Measurements from ENCODE around the gene CRIM1. TPM values are rescaled to one million over a fixed set of nuclear protein-coding genes. Genes with fewer than 3 reads are reported as not detected.
"Not testable (repeated sequence)": the region's sequence is repeated elsewhere in the genome, so short reads cannot be mapped to it uniquely, and the experiment has no call there.

The CRIM1 gene, protein sequence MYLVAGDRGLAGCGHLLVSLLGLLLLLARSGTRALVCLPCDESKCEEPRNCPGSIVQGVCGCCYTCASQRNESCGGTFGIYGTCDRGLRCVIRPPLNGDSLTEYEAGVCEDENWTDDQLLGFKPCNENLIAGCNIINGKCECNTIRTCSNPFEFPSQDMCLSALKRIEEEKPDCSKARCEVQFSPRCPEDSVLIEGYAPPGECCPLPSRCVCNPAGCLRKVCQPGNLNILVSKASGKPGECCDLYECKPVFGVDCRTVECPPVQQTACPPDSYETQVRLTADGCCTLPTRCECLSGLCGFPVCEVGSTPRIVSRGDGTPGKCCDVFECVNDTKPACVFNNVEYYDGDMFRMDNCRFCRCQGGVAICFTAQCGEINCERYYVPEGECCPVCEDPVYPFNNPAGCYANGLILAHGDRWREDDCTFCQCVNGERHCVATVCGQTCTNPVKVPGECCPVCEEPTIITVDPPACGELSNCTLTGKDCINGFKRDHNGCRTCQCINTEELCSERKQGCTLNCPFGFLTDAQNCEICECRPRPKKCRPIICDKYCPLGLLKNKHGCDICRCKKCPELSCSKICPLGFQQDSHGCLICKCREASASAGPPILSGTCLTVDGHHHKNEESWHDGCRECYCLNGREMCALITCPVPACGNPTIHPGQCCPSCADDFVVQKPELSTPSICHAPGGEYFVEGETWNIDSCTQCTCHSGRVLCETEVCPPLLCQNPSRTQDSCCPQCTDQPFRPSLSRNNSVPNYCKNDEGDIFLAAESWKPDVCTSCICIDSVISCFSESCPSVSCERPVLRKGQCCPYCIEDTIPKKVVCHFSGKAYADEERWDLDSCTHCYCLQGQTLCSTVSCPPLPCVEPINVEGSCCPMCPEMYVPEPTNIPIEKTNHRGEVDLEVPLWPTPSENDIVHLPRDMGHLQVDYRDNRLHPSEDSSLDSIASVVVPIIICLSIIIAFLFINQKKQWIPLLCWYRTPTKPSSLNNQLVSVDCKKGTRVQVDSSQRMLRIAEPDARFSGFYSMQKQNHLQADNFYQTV
- 1 to 10 TPM; 3.1 to 3.3 TPM for total RNA-seq

DNA sequence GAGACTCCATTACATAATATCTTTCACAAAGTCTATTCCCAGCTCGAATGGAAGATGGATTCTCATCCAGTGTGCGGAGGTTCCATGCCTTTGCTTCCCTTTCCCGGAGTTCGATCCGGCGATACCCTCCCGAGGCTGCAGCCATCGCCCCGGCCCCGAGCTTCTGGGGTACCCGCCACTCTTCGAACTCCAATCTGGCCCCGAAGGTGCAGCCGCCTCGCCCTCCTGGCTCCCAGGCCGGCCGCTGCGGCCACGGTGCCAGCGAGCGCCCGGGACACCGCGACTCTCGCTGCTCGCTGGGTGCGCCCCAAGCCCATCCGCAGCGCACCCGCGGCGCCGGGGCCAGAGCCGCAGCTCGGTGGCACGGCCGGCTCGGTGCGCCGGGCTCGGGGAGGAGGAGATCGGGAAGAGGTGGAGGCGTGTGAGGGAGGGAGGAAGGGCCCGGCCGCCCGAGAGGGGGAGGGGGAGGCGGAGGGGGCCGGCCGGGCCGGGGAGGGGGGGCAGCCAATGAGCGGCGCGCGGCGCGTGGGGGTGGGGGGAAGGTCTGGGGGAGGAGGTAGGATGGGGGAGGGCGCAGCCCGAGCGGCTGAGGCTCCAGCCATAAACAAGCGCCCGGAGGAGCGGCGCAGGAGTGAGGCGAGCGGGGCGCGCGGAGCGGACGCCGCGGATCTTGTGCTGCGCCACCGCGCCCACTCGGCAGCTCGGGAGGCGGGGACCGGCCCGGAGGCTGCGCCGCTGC lies at the start of gene CRIM1:
TSS of gene CRIM1 (plus strand) at position 628 of the 739 bp plus-strand sequence. CDS start 515 bp downstream, outside the sequence.
- peaks cover 25% of the 10 kb centered on the region for H3K4me1 Mint-ChIP-seq (ENCODE audit: low read depth)
- CTCF ChIA-PET = no interaction called here
- H3K9me3 Mint-ChIP-seq = no peaks in the 10 kb centered on the region
- DNase-seq = peak; percentile 52
- intact Hi-C loops (cut with micrococcal nuclease) = loop anchor here (2.0 to 5.0 kb wide), 3 partner anchors 478 to 967 kb away; partner anchors contain the start of genes PRKD3 and STRN
- H3K27me3 Mint-ChIP-seq (ENCODE audit: low read depth) = peaks cover 34% of the 10 kb centered on the region
- no peak within 1 kb of the TSS for H3K27ac Mint-ChIP-seq
- H3K4me3 Mint-ChIP-seq = peak within 1 kb of the TSS; percentile 73
- H3K36me3 Mint-ChIP-seq (ENCODE audit: low read depth) = no peaks in the 10 kb centered on the region

DNA sequence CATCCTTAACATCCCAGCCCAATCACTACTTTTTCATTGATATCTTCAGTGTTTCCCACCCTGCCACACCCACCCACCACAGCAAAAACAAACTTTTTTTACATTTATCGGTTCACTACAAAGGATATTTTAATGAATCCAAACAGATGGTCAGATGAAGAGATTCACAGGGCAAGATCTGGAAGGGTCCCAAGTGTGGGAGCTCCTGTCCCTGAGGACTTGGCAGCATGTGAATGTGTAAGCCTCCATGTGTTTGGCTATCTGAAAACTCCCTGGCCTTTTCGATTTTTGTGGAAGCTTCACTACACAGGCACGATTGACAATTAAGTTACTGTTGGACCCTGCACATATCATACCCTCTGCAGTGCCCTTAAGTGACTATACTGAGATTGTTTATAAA lies 48.1 kb upstream of the CRIM1 start:
- intact Hi-C loops (cut with micrococcal nuclease) = no loop called here
- Mint-ChIP-seq H3K4me1 (ENCODE audit: low read depth) (peaks cover 23% of the 10 kb centered on the region), H3K9me3 (peaks cover 1% of the 10 kb centered on the region), H3K36me3 (ENCODE audit: low read depth) (no peaks in the 10 kb centered on the region), H3K27ac (no peak overlapping the region), H3K4me3 (no peak overlapping the region), H3K27me3 (ENCODE audit: low read depth) (peaks cover 3% of the 10 kb centered on the region)
- CTCF ChIA-PET = no interaction called here
- DNase-seq = no peak

DNA sequence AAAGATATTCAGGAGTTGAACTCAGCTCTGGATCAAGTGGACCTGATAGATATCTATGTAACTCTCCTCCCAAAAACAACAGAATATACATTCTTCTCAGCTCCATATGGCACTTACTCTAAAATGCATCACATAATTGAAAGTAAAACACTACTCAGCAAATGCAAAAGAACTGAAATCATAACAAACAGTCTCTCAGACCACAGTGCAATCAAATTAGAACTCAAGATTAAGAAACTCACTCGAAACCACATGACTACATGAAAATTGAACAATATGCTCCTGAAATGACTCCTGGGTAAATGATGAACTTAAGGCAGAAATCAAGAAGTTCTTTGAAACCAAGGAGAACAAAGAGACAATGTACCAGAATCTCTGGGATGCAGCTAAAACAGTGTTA lies 45.1 kb upstream of the CRIM1 start:
- not testable (repeated sequence) for DNase-seq; H3K4me3 Mint-ChIP-seq; H3K36me3 Mint-ChIP-seq (ENCODE audit: low read depth); H3K27ac Mint-ChIP-seq; H3K9me3 Mint-ChIP-seq; H3K27me3 Mint-ChIP-seq (ENCODE audit: low read depth)
- intact Hi-C loops (cut with micrococcal nuclease) = loop anchor here (1.0 to 2.0 kb wide), 3 partner anchors 26 to 64 kb away; no protein-coding TSS in a partner anchor
- CTCF ChIA-PET = interaction anchor here (1.2 kb wide), 1 partner anchor 24 kb away, joined by 4 read pairs; no protein-coding TSS in a partner anchor
- H3K4me1 Mint-ChIP-seq (ENCODE audit: low read depth) = peaks cover 23% of the 10 kb centered on the region

DNA sequence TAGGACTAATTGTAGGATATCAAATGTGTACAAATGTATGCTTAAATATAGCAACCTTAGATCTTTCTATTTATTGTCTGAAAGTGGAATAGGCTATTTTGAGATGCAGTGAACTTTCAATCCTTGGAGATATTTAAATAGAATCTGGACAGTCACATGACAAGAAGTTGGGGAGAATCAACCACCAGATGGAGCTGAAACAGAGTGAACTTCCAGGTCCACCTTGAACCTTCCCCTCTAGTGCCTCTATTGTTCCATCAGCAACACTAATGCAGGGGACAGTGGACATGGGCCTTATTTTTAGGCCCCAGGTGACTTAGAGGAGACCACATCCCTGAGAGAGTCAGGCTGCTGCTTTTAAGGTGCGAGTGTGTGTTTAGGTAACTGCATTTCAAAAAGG lies 37.0 kb upstream of the CRIM1 start:
- no peak overlapping the region for H3K4me3 Mint-ChIP-seq
- H3K27me3 Mint-ChIP-seq (ENCODE audit: low read depth) = peaks cover 10% of the 10 kb centered on the region
- no peaks in the 10 kb centered on the region for H3K4me1 Mint-ChIP-seq (ENCODE audit: low read depth)
- CTCF ChIA-PET = no interaction called here
- no peak for DNase-seq
- intact Hi-C loops (cut with micrococcal nuclease) = no loop called here
- H3K36me3 Mint-ChIP-seq (ENCODE audit: low read depth) = peaks cover 1% of the 10 kb centered on the region
- peaks cover 2% of the 10 kb centered on the region for H3K9me3 Mint-ChIP-seq
- H3K27ac Mint-ChIP-seq = no peak overlapping the region

DNA sequence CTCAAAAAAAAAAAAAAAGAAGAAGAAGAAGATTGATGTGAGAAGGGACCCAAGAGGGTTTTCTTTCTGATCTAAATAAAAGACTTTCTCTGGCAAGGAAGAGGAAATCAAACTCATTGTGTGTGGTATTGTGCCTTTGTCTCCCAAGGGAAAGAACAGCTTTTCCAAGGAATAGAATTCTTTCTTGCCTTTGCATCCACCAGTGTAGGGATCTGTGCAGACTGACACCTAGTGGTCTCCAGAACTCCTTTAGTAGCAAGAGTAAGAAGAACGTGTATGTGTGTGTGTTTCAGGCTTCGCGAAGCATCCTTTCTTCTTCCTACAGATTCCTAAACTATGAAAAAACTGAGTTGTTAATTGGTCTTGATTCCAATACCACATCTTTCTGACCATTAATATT lies 33.5 kb upstream of the CRIM1 start:
- H3K27me3 Mint-ChIP-seq (ENCODE audit: low read depth) = peaks cover 7% of the 10 kb centered on the region
- H3K9me3 Mint-ChIP-seq = no peaks in the 10 kb centered on the region
- H3K36me3 Mint-ChIP-seq (ENCODE audit: low read depth) = no peaks in the 10 kb centered on the region
- no peak overlapping the region for H3K4me3 Mint-ChIP-seq
- no peak overlapping the region for H3K27ac Mint-ChIP-seq
- intact Hi-C loops (cut with micrococcal nuclease) = loop anchor here (1.0 kb wide), 1 partner anchor 349 kb away; no protein-coding TSS in a partner anchor
- DNase-seq = no peak
- no peaks in the 10 kb centered on the region for H3K4me1 Mint-ChIP-seq (ENCODE audit: low read depth)
- CTCF ChIA-PET = interaction anchor here (0.6 to 0.8 kb wide), 5 partner anchors 46 to 687 kb away, joined by 3 to 4 read pairs (median 3); no protein-coding TSS in a partner anchor

DNA sequence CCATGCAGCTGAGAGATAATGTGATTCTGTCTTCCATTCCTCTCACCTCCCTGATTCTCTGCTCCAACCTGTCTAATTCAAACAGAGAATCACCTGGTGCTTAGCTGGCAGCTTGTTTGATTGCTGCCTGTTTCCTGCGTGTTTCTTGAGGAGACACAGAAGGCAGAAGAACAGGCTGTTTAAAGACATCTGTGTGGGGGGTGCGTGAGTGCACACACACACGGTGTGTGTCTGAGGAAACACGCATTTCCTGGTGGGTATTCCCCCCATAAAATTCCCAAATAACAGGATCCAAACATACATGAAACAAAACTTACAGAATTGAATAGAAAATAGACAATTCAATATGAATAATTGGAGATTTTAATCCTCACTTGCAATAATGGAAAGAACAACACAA lies 29.3 kb upstream of the CRIM1 start:
- CTCF ChIA-PET = interaction anchor here (0.7 kb wide), 1 partner anchor 1157 kb away, joined by 3 read pairs; no protein-coding TSS in a partner anchor
- no peak overlapping the region for H3K4me3 Mint-ChIP-seq
- no peak overlapping the region for H3K27ac Mint-ChIP-seq
- H3K36me3 Mint-ChIP-seq (ENCODE audit: low read depth) = no peaks in the 10 kb centered on the region
- DNase-seq = no peak
- no peaks in the 10 kb centered on the region for H3K9me3 Mint-ChIP-seq
- no peaks in the 10 kb centered on the region for H3K4me1 Mint-ChIP-seq (ENCODE audit: low read depth)
- intact Hi-C loops (cut with micrococcal nuclease) = no loop called here
- peaks cover 5% of the 10 kb centered on the region for H3K27me3 Mint-ChIP-seq (ENCODE audit: low read depth)

DNA sequence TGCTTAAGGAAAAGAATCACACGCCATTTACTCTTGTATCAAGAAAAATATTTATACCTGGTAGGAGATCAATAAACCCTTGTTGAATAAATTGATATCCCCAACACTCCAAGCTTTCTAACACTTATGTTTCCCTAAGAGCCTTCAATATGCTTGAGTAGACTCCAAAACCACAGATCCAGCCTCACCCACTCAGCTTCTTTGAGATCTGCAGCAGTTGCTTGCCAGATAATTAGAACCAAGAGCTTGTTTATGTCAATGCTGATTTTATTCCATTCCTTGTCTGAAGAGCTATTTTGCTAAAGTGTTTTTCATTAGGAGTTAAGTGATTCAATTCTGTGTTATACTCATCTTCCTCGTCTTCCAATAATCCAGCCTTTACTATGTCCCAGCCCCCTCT lies 26.3 kb upstream of the CRIM1 start:
- intact Hi-C loops (cut with micrococcal nuclease) = no loop called here
- no peak for DNase-seq
- Mint-ChIP-seq H3K27ac (no peak overlapping the region), H3K36me3 (ENCODE audit: low read depth) (no peaks in the 10 kb centered on the region), H3K4me3 (no peak overlapping the region), H3K27me3 (ENCODE audit: low read depth) (no peaks in the 10 kb centered on the region), H3K9me3 (no peaks in the 10 kb centered on the region), H3K4me1 (ENCODE audit: low read depth) (peaks cover 2% of the 10 kb centered on the region)
- CTCF ChIA-PET = no interaction called here

DNA sequence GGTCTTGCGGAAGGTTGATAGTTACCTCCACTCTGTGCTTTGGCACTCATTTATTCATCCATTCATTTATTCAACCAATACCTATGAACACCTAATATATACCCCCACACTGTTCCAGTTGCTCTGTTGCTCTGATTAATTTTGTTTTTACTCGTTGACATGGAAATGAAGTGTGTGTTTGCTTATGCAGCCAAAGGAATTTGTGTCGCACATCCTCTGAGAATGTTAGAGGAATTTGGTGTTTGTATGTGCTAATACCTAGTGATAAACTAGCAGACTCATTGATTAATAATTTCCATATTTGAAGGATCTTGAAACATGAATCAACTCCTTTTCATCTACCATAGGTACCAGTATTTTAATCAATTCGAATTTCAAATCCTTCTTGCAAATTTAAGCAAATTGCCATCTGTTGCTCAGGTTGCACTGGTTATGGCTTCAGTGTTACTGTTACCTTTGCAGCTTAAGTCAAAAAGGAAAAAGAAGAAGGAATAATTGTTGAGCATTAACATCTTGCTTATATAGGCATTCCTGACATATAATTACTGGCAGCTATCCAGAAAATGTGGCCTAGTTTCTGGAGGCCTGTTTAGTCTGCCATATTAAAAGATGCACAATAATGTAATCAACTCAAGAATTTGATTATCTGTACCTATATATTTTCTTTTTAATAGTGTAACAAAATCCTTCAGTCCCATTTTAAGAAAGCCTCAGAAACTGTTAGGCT lies 25.7 kb upstream of the CRIM1 start:
- H3K4me3 Mint-ChIP-seq = no peak overlapping the region
- no peak overlapping the region for H3K27ac Mint-ChIP-seq
- no peaks in the 10 kb centered on the region for H3K9me3 Mint-ChIP-seq
- intact Hi-C loops (cut with micrococcal nuclease) = loop anchor here (5.0 kb wide), 1 partner anchor 458 kb away; no protein-coding TSS in a partner anchor
- no peaks in the 10 kb centered on the region for H3K27me3 Mint-ChIP-seq (ENCODE audit: low read depth)
- no peaks in the 10 kb centered on the region for H3K36me3 Mint-ChIP-seq (ENCODE audit: low read depth)
- peaks cover 2% of the 10 kb centered on the region for H3K4me1 Mint-ChIP-seq (ENCODE audit: low read depth)
- no peak for DNase-seq
- CTCF ChIA-PET = no interaction called here

DNA sequence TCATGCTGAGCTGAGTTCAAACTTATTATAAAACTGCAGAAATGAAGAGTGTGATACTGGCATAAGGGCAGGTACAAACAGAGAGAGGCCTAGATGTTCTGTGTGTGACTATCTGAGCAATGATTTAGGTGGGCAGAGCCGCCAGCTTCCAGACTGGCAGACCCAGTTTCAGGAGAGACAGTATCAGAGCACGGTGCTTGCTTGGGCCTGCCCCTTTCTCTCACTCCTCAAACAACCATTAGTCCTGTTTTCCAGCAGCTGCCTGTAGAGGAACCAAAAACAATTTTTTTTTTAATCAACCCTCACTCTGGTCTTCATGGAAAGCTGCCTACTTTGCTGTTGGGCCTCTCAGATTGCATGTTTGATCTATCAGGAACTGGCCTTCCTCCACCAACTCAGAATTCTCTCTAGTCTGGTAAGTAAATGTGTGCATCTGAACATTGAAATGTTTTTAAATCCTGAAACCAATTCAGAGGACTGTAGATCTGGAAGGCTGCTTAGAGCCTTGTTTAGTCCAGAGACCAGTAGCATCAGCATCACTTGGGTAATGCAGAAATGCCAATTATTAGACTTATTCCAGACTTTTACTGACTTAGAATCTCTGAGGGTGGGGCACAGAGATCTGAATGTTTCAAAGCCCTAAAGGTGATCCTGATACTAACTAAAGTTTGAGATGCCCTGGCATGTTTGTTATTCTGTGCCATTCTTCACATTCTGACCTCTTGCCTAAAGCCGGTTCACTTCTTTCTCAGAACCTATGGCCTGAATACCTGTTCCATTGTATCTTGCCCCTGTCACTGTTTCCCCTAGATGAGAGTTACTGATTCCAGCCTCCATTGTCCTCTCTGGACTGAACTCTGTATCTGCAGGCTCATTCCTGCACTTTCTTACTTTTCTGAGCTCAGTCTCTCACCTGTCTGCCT lies 24.8 kb upstream of the CRIM1 start:
- Mint-ChIP-seq H3K27ac (no peak overlapping the region), H3K9me3 (no peaks in the 10 kb centered on the region), H3K27me3 (ENCODE audit: low read depth) (peaks cover 6% of the 10 kb centered on the region), H3K36me3 (ENCODE audit: low read depth) (no peaks in the 10 kb centered on the region), H3K4me1 (ENCODE audit: low read depth) (peaks cover 2% of the 10 kb centered on the region), H3K4me3 (no peak overlapping the region)
- CTCF ChIA-PET = no interaction called here
- no peak for DNase-seq
- intact Hi-C loops (cut with micrococcal nuclease) = loop anchor here (5.0 kb wide), 1 partner anchor 458 kb away; no protein-coding TSS in a partner anchor

DNA sequence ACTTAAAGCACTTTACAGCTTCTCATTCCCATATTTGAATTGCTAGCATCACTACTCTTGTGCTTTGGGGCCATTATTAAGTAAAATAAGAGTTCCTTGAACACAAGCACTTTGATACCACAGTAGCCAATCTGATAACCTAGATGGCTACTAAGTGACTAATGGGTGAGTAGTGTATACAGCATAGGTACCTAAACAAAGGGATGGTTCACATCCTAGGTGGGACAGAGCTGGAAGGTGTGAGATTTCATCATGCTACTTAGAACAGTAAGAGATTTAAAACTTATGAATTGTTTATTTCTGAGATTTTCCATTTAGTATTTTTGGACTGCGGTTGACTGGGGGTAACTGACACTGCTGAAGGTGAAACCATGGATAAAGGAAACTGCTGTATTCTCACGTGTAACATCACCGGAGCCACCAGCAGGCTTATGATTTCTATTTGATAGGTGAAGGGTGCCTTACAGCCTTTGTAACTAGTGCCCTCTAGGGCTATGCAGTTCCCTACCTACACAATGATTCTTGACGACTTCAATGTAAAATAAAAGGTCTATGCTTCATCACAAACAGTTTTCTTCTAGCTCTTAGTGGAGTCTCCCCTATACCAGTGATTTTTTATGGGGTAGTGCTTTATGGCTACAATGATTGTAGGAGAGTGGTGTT lies 22.1 kb upstream of the CRIM1 start:
- CTCF ChIA-PET = no interaction called here
- H3K27ac Mint-ChIP-seq = no peak overlapping the region
- intact Hi-C loops (cut with micrococcal nuclease) = loop anchor here (1.0 to 5.0 kb wide), 3 partner anchors 355 to 461 kb away; no protein-coding TSS in a partner anchor

More for the DNA sequence above, 22.1 kb upstream of the CRIM1 start:
- Mint-ChIP-seq H3K9me3 (no peaks in the 10 kb centered on the region), H3K4me3 (no peak overlapping the region), H3K27me3 (ENCODE audit: low read depth) (peaks cover 9% of the 10 kb centered on the region), H3K36me3 (ENCODE audit: low read depth) (no peaks in the 10 kb centered on the region), H3K4me1 (ENCODE audit: low read depth) (peaks cover 6% of the 10 kb centered on the region)
- DNase-seq = peak; percentile 20
